HT1080 (cell line): ENCODE data around the gene CD177. TPM values are rescaled to one million over a fixed set of nuclear protein-coding genes. Genes with fewer than 3 reads are reported as not detected.
"Not testable (repeated sequence)": the region's sequence is repeated elsewhere in the genome, so short reads cannot be mapped to it uniquely, and the experiment has no call there.

Experiments
- DNase-seq: peaks from one replicate; pipeline ENCODE4 v3.0.0-alpha.2; 2015; ENCODE audit warnings: low read depth
- polyA plus RNA-seq, 2 experiments: library from polyadenylated mRNA; depleted of rRNA; stranded (reverse); fragments of >200 nt; gene quantifications; 2 replicates each; pipeline ENCODE4 v1.2.3, GENCODE V29; 2015
- total RNA-seq: library from RNA; depleted of rRNA; stranded (reverse); fragments of >200 nt; shearing (Covaris generic); gene quantifications from 2 replicates; pipeline ENCODE4 v1.2.3, GENCODE V29; 2014; rRNA removed

CD177 gene
- total RNA-seq, result not detected in 2 replicates
- polyA plus RNA-seq (2015; cell fraction: cytosol; rRNA removed), result 0.14 and 0.15 TPM in 2 replicates
- 0.08 TPM in 1 of 2 replicates, not detected in the other for polyA plus RNA-seq (2015; cell fraction: nucleus; rRNA removed)

- no peak for DNase-seq
These were observed at the start of gene CD177 for GRCh38 chr19:43353606-43354304. Gene CD177 (plus strand): TSS chr19:43353686. CDS start chr19:43353715, 29 bp downstream.

- no peak for DNase-seq
These were observed 47.8 kb upstream of the CD177 start for GRCh38 chr19:43305642-43306041.

GRCh38 chr19:43306097-43306496 is 47.4 kb upstream of the CD177 start:
- DNase-seq, result peak; percentile 6

GRCh38 chr19:43308244-43308815 is 45.2 kb upstream of the CD177 start:
- DNase-seq, result no peak

GRCh38 chr19:43309466-43309865 is 44.0 kb upstream of the CD177 start:
- DNase-seq, result no peak

- no peak for DNase-seq
These were observed 43.3 kb upstream of the CD177 start for GRCh38 chr19:43310221-43310620.

- DNase-seq, result no peak
These were observed 42.2 kb upstream of the CD177 start for GRCh38 chr19:43311256-43311655.

GRCh38 chr19:43311706-43312105 is 41.8 kb upstream of the CD177 start:
- no peak for DNase-seq

- no peak for DNase-seq
These were observed 39.6 kb upstream of the CD177 start for GRCh38 chr19:43313711-43314495.

- peak; percentile 36 for DNase-seq
These were observed 37.6 kb upstream of the CD177 start for GRCh38 chr19:43315851-43316250.

GRCh38 chr19:43316591-43317319 is 36.7 kb upstream of the CD177 start:
- DNase-seq, result peak; percentile 80

- DNase-seq, result no peak
These were observed 35.3 kb upstream of the CD177 start for GRCh38 chr19:43318203-43318602.

- DNase-seq, result no peak
These were observed 34.6 kb upstream of the CD177 start for GRCh38 chr19:43318796-43319314.

- DNase-seq, result no peak
These were observed 32.9 kb upstream of the CD177 start for GRCh38 chr19:43320546-43320945.

GRCh38 chr19:43326761-43327160 is 26.7 kb upstream of the CD177 start:
- DNase-seq, result not testable (repeated sequence)

GRCh38 chr19:43328561-43328960 is 24.9 kb upstream of the CD177 start:
- DNase-seq, result not testable (repeated sequence)

GRCh38 chr19:43329049-43329448 is 24.4 kb upstream of the CD177 start:
- DNase-seq, result not testable (repeated sequence)

- DNase-seq, result no peak
These were observed 23.5 kb upstream of the CD177 start for GRCh38 chr19:43329989-43330388.

- no peak for DNase-seq
These were observed 22.6 kb upstream of the CD177 start for GRCh38 chr19:43330726-43331434.

GRCh38 chr19:43331435-43332010 is 22.0 kb upstream of the CD177 start:
- no peak for DNase-seq
